Activated gamma-delta T cell treated with anti-CD3 and anti-CD28 coated beads, Interleukin-2, amount 50 U/mL, for 16 hours (primary cell): ENCODE results near the gene ISOC1.

Experiments used
- DNase-seq: peaks from one replicate; pipeline ENCODE4 v3.0.0-alpha.2; 2020; ENCODE audit warnings: low read depth

ISOC1 gene

DNA sequence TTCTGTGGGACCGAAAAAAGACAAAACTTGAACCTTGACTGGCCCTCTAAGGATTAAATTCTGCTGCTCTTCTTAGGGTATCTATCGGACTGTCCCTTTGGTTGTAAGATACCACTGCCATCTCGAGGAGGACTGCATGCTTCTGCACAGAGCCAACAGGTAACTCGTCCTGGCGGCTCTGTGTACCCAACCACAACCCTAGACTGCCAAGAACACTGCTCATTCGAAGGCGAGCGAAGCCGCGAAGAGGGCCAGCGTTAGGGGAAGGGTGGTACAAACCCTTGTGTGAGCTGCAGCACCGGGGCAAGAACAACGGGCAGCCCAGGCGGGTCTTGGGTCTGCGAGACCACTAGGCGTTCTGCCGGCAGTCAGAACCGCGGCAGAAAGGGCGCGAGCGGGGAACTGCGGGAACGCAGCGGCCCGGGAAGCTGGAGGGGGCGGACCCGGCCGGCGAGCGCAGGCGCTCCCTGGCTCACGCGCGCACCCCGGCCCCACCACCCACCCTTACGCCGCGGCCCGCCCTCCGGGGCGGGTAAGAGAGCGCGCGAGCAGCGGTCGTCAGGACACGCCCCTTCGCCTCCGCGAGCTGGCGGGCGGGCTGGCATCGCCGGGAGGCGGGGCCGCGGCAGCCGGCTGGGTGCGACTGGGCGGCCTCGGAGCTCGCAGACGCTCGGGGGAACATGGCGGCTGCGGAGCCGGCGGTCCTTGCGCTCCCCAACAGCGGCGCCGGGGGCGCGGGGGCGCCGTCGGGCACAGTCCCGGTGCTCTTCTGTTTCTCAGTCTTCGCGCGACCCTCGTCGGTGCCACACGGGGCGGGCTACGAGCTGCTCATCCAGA, at the start of gene ISOC1:
Gene ISOC1, plus strand, starts transcription at position 663 of the 837 bp plus-strand sequence. Its CDS starts 18 bp downstream, at position 681.
- peak; percentile 82 for DNase-seq

DNA sequence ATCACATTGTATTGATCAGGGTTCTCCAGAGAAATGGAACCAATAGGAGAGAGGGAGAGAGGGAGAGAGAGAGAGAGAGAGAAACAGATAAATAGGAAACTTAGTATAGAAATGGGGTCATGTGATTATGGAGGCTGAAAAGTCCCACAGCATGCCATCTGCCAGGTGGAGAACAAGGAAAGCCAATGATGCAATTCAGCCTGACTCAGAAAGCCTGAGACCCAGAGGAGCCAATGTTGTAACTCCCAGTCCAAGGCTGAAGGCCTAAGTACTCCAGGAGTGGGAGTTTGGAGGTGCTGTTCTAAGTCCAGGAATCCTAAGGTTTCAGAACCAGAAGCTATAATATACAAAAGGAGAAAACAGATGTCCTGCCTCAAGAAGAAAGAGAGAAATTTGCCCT, 48.4 kb upstream of the ISOC1 start:
- no peak for DNase-seq

DNA sequence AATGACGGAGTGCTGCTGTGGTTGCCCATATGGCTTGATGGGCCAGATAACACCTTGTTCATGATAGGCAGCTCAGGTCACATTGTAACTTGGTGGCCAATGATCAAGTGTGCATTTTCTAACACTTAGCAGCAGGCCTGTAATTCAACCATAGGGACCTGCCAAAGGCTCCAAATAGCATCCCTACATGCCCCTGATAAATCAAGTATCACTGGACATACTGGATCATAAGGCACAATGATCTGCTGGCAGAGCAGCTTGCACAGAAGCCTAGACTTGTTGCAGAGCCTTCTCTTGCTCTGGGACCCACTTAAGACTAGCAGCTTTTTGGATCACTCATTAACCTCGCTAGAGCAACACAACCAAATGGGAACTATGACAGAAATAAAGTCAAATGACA, 46.0 kb upstream of the ISOC1 start:
- no peak for DNase-seq

DNA sequence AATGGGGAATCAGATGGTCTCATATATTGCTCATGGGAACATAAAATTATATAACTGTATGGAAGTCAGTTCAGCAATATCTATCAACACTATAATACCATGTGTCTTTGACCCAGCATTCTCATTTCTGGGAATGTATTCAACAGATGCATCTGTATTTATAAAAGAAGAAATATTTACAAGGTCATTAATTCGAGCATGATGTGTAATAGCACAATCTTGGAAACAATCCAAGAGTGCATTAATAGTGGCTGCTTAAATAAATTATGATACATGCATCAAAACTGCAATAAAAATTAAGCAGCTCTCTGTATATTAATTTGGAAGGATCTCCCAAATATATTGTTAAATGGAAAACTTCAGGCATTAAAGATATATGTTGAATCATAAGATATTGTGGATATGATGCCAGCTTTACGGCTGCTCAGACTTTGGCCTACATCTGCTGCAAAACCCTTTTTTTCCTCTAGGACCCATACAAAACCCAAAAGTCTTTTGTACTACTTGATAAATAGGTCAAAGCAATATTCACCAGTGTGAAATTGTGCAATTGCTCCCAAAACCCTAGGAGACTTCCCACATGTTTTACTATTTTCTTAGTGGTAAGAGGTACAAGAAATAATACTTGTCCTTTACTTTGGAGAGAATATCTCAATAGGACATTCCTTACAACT, 45.3 kb upstream of the ISOC1 start:
- no peak for DNase-seq

DNA sequence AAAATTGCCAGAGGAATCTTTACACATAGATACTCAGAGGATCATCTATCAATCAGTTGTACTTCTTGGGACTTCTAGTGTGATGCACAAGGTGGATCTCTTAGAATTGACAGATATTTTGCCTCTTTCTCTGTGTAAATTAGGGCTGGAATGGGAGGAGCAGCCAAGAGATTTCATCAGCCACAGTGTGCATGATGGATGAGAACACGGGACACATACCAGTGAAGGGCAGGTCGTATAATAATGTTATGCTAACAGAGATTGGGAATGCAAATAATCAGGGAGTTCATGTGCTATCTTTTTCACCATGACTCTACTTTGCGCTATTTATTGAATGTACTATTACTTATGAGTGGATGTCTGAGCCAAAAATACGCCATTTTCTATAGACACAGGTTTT, 43.3 kb upstream of the ISOC1 start:
- no peak for DNase-seq

DNA sequence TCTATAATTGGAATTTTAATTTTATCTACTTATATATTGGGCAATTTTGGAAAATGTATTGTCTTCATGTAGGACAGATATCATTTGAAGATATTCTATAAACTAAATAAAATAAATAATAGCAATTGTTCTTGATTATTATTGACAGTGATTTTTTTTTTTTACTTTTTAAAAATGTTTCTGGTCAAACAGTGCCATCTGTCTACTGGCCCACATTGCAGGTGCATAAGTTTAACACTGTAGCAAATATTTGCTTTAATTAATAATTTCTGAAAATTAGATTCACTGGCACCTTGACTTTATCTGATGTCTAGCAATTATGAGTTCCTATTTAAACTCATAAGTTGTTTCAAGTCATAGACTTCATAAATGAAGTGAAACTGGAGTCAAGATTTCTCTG, 41.1 kb upstream of the ISOC1 start:
- DNase-seq = no peak

DNA sequence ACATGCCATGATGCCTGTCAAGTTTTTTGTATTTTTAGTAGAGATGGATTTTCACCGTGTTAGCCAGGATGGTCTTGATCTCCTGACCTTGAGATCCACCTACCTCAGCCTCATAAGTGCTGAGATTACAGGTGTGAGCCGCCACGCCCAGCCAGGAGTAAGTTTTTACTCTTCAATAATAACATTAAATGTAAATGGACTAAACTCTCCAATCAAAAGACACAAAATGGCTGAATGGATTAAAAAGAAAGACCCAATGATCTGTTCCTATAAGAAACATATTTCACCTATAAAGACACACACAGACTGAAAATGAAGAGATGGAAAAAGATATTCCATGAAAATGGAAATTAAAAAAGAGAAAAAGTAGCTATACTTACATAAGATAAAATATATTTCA, 37.2 kb upstream of the ISOC1 start:
- DNase-seq = no peak

DNA sequence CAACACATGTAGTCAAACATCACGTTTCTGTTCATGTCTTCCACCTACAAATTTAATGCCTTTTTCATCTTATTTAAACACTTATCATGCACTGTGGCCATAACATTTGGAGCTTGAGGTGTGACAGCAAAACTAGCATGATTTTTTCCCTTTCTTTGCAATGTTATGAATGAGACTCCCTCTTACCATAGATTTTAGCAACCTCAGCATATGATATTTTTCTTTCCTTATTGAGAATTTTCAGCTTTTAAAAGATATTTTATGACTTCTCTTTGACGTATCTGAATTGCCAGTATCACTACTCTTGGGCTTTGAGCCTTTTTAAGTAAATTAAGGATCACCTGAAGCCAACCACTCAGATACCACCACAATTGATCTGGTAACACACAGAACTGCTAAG, 32.7 kb upstream of the ISOC1 start:
- DNase-seq = no peak

DNA sequence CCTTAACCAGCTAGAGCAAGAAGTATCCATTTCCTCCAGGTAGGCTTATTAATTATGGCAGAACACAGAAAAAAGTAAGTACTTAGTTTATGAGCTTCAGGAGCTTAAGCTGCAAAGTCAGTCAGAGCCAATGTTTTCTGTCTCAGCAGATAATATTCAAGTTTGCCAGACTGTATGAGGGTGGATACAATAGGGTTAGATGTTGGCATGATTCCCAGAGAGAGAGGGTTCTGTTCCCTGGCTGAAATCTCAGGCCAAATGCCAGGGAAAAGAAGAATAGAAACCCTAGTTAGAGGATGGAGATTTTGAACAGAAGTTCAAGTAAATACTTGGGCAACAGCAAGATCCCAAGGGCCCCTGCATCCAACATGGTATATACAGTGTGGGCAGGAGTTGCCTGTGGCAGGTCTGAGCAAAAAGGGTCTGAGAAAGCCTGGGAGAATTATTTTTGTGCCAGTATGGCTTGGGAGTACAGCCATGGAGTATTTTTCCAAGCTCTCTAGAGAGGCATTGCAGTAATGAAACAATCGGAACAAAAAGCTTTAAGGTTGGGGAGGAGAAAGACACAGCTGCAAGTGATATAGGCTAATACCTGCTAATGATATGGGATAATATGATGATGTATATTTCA, 31.0 kb upstream of the ISOC1 start:
- DNase-seq = no peak

DNA sequence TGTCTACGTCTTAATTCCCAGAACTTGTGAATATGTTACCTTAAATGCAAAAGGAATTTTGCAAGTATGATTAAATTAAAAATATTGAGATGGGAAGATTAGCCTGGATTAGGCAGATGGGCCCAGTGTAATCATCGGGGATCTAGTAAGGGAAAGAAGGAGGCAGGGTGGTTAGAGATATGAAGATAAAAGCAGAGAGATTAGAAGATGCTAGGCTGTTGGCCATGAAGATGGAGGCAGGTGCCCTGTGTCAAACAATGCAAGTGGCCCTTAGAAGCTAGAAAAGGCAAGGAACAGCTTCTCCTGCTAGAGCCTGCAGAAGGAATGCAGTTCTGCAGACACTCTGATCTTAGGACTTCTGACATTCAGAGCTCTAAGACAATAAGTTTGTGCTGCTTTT, 28.8 kb upstream of the ISOC1 start:
- no peak for DNase-seq

DNA sequence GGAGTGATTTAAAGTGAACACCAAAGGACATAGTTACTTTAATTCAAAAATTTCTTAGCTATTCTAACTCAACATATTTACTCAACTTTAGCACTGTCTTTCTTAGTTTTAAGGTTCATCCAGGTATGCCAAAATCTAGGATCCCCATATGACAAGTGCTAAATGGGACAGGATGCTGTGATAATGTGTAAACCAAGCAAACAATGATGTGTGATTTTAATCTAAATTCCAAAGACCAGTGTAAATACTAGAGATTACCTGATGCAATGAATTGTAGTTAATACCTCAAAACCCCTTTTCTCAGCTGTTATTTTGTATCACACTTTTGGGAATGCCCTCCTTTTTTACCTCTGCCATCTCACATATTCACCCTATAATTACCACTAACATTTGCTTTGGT, 26.8 kb upstream of the ISOC1 start:
- no peak for DNase-seq

DNA sequence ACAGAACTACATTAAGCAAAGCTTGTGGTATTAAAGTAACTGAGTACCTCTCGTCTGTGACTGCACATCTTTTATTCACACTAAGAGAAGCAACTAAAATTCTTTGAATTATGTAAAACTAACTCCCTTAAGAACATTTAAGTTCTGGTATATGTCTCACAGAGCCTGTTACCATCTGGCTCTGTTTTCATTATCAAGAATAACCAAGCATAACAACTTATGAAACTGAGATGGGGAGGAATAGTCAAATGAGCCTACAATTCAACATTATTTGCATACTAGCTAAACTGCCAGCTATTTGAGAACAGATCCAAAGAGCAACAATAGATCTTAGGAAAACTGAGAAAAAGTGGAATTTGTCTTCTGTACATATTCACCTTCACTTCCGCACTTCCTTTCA, 25.3 kb upstream of the ISOC1 start:
- no peak for DNase-seq

DNA sequence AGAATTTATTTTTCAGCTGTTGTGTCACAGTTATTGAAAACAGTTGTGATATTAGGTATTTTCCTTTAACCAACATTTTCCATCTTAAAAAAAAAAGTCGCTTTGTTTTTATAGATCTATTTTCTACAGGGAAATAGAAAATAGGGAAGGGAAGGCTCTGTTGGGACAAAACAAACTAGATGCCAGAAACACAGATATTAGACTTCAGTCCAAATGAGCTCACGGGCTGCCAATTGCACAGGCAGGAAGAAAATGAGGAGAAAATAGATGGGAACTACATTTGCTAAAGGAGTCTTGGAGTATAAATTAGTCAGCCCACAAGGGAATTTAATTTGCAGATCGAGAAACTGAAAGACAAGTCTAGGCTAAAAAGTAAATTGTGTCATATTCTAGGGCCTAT, 21.4 kb upstream of the ISOC1 start:
- no peak for DNase-seq

DNA sequence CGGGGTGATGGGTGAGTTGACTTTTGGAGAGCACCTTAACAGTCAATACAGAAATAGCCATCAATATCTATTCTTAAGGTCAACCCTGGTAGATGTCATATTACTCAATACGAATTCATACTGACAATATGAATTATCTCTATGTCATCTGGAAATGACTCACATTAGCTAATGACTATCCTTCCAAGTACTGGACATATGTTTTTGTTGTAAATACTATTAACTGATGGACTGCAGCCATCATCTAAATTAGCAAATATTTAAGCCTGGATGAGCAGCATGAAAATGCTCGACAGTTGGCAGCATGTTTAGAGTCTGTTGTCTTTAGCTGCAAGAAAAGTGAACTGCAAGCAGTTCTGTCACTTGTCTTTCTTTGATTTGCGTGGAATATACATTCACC, 19.6 kb upstream of the ISOC1 start:
- DNase-seq = no peak

DNA sequence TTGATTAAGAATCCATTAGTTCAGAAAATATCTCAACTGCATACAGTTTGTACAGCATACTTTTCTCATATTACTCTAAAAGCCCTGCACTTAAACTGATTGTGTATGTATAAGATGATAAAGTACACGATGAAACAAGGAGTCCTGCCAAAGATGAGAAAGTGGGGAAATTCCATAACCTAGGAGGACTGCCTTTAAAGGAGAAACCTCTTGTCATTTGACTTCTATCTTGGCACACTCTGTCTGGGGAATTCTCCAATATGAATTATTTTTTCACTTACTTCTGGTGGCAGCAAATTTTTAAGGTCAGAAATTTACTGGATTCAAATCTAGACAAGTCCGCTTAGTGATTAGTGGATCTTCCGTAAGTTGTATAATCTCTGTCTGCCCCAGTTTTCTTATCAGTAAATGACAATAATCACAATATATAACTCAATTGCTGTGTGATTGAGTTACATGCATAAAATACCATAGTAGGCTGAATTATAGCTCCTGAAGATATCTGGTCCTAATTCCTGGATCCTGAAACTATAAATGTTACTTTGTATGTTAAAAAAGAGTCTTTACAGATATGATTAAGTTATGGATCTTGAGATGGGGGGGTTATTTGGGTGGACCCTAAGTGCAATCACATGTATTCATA, 17.0 kb upstream of the ISOC1 start:
- no peak for DNase-seq

DNA sequence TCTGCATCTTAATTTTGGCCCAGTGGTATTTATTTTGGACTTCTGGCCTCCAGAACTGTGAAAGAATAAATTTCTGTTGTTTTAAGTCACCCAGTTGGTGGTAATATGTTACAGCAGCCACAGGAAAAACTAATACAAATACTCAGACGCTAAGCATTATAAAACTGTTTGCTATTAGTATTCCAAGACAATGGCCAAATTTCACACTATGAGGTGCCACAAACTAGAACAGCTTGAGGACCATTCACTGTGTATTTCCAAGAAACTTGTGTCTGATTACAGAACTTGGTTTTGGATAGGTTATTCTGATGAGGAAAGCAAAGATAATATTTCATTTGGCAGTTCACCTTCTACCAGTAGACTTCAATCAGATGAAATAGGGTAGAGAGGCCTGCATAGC, 16.3 kb upstream of the ISOC1 start:
- no peak for DNase-seq

DNA sequence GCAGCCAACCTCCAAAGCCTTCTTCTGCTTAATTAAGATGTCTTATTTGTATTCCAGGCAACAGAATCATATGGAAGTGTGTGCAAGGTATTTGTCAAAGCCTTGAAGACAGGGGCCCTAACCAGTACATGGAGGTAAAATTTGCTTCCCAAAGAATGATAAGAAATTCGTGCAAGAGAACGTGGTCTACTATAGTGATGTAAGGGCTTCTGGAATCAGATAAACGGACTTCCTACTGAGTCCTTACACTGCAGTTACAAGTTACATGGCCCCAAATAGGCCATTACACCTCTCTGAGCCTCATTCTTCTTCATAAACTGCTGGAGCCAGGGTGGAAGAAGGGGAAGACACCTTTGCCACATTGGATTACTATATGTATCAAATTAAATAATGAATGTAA, 15.9 kb upstream of the ISOC1 start:
- no peak for DNase-seq

DNA sequence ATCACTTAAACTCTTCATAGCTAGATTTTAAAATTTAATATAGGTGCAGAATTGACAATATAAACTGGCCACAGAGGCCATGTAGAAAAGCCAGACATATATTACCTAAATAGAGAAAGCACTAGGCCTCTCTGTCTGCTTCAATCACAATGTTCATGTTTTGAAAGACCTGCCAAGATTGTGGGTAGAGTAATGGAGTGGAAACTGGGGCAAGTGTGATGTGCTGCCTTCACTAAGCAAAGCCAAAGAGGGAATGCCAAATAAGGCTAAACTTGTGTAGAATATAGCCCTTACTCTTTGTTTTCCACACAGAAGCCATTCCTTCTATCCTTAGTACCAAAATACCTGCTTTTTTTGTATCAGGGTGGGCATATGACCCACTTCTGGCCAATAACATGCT, 15.1 kb upstream of the ISOC1 start:
- DNase-seq = no peak

DNA sequence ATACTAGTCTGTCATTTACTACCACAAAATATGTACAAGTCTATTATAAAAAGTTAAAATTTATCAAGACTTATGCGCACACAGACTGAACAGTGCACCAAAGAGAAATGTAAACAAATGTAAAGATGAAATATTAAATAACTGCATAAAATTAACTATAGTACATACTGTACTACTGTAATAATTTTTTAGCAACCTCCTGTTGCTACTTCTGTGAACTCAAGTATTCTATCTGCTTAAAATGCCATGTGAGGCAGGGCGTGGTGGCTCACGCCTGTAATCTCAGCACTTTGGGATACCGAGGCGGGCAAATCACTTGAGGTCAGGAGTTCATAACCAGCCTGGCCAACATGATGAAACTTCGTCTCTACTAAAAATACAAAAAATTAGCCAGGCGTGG, 13.8 kb upstream of the ISOC1 start:
- no peak for DNase-seq

DNA sequence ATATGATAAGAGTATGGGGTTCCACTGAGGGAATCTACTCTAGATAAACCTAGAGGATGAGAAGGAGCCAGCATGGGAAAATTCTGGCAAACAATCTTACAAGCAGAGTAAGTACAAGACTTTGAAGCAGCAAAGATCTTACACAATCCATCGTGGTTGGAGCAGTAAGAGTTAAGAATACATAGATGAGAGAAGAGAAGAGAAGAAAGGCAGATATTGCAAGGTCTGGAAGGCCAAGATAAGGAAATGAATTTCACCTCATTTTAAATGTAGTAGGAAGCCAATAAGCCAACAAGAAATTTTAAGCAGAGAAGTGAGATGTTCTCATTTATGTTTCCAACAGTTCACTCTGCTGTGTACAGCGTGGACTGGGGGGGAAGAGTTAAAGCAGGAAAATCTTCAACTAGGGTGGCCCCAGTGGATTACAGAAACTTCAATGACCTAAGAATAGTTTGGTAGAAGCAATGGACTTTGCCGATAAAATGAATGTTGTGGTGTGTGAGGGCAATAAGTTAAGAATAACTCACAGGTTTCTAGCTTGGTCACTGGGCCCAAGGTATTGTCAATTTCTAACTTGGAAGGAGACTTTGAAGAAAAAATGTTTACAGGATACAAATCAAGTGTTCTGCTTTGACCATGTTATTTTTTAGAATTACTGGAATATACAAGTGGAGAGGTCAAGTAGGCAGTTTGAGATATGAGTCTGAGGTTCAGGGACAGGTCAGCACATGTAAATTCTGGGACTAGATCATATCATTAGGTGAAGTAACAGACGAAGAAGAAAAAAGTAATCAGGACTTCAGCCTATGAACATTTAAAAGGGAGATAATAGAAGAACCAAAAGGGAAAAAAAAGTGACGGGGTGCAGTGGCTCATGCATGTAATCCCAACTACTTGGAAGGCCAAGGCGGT, 12.1 kb upstream of the ISOC1 start:
- no peak for DNase-seq
